Activated T-cell treated with anti-CD3 and anti-CD28 coated beads for 4 hours (primary cell): ENCODE data around the gene PRKCH.

Source experiments
- DNase-seq: peaks from one replicate; pipeline ENCODE4 v3.0.0-alpha.2; 2020

The PRKCH gene

DNA sequence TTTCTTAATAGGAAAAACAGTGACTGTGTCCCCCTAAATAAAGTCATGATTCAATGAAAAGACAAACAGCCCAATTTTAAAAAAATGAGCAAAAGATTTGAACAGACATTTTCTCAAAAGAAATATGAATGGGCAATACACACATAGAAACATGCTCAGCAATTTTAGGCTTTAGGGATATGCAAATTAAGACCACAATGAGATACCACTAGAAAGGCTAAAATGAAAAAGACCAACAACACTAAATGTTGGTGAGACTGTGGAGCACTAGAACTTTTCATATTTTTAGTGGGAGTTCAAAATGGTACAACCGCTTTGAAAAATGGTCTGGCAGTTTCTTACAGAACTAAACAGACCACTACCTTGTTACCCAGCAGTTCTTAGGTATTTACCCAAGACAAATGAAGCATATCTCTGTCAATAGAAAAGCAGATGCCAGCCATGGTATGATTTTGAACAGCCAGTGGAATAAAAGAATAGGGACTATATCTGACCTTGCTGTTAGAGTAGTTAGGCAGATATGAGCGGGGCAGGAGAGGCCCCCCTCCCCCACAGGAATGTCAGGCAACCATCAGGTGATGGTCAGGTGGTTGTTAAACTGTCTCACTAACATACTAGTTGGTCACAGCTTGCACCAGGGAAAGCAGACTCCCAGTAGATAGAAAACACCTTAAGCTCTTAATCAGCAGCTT is 108.8 kb downstream of the PRKCH start:
- no peak for DNase-seq

DNA sequence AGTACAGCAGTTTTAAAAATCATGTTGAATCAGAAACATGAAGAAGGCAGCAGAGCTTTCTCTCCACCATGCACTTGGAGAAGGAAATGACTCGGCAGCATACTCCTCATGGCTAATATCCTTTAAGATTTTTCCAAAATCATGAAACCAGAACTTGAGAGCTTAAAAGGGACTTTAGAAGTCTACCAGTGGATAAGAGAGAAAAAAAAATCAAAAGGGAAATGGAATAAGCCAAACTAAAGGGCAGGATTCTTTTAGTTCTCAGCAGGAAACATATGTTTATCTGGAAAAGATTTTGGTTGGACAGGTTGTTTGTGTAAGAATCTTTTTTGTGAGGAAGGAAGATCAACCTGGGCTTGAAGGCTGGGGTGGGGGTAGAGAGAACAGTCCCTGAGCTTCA is 111.8 kb downstream of the PRKCH start:
- DNase-seq, result no peak

DNA sequence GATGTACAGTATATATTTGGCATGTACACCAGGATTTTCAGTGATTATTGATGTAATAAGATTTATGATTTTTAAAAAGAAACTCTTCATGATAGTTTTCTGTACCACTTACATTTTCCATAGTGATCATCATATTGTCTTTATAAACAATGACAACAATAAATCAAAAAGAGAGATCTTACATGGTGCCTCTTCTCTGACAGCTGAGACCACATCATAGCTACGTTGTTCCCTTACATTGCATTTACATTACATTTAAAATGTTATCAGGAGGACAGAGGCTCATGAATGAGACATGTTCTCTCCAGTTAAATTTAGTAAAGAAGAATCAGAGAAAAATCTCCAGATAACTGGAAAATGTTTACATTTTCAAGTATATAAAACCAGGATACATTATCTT is 112.4 kb downstream of the PRKCH start:
- DNase-seq, result no peak

DNA sequence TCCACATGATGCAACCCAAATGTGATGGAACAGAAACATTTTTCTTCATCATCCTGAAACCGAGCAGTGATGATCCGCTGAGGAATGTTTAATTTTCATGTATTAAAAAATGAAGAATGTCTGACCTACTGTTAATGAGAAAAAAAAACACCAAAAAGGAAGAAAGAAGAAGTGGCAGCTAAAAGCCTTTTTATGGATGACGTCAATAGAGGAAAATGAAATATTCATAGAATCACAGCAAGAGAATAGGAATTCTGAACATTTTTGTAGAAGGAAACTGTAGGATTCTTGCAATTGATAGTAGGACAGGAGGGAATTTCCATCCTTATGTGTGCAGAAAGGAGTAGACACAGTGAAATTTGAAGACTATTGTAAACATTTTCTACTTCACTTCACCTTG is 112.9 kb downstream of the PRKCH start:
- DNase-seq, result no peak

DNA sequence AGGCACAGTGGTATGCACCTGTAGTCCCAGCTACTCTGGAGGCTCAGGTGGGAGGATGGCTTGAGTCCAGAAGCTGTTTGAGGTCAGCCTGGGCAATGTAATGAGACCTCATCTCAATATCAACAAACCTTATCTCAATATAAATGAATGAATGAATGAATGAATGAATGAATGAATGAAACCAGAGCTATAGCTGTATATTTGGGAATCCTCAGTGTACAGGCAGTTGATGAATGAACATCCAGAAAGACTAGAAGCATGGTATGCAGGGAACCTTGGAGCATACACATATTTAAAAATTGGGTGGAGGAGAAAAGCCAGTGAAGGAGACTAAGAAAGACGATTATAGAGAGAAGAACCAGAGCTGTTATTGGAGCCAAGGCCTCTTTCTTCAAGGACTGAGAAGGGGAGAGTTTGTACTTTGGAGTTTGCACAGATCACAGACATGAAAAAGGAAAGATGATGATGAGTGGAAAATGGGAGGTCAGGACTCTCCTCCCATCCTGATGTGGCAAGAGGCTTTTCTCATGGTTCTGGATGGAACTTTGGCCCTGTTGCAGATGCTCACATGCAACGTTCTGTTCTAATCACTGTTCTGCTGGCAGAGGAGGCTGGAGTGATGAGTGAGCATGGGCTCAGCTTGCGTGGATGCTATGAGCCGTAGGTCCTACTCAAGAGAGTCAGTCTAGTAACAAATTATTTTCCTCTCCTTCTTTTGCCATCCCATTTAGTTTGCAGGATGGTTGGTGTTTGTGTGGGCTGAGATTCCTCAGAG is 114.4 kb downstream of the PRKCH start:
- DNase-seq, result no peak

DNA sequence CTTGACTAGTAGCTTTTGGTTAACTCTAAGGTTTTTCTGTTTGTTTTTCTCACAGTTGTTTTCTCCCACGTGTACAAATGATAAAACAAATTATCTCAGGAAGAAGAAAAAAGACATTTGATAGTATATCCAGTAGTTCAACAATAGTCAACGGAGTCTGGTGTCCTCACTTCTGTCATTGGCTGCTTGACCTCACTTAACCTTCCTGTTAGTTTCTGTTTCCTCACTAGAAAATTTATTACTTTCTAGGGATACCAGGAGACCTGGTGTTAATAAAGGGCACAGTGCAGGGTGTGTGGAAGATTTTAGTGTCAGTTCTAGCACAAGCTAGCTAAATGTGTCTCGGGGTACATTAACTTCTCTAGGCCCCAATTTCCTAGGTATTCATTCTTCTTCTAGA is 116.0 kb downstream of the PRKCH start:
- DNase-seq, result no peak

DNA sequence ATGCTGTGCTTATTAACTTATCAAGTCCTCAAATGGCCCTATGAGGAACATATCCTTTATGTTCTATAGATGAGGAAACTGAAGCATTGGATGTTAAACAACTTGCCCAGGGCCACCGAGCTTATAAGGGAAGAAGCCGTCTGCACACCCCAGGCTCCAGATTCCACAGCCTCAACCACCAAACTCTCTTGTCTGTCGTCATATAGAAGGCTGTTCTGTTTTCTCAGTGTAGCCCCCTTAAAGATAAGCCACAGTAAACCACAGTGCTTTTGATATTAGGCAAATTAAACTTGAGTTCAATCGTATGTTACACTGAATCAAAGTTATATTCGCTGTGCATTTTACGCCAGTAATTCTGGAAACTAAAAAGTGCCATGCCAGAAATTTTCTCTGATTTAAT is 116.7 kb downstream of the PRKCH start:
- no peak for DNase-seq

DNA sequence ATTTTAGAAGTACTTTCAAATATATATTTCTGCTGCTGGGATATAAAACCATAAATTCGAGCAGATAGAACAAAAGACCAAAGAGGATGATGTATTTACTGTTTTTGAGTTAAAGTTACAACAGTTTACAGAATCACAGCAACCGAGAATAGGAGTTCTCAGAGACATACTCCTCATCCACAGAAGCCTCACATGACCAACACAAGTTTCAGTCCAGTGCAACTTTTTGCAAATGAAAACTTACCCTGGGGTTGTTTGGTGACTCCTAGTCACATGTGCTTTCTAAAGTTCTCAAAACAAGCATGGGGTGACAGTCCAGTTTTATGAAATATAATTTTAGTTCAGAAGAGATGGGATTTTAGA is 117.1 kb downstream of the PRKCH start:
- no peak for DNase-seq

DNA sequence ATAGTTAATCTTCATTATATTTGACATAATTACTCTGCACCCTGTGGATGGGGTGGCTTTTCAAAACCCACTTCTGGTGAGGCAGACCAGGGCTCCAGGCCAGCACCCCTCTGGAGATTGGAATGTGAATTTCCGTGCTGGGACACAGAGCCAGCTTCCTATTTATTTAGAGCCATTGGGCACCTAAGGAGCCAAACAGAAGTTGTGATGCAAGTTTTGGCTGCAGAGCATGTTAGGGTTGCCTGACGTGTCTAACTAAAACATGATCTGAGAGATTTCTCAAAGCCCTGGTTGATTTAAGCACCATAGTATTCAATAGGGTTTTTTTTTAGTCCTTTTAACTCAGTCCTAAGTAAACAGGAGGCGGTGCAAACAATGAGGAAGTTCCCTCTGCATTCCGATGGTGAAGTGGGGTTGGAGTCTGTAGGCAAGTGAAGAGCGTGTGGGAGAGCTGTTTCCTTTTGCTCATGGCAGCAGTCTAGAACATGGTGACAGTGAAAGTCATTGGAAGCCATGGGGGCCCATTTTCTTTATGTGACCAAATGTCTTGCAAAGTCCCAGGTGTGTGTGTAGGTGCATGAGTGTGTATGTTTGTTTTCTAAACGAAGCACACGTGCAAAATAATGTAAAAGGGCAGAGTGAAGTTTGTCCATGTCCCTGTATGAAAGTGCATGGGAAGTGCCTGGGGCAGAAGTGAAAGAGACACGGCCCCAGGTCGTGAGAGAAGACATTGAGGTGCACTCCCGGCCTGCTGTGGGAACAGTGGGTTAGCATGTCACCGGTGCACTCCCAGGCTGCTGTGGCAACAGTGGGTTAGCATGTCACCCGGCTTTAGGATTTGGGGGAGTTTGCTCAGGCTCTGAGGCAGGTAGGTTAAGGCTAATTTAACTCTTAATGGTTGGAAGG is 117.7 kb downstream of the PRKCH start:
- no peak for DNase-seq

DNA sequence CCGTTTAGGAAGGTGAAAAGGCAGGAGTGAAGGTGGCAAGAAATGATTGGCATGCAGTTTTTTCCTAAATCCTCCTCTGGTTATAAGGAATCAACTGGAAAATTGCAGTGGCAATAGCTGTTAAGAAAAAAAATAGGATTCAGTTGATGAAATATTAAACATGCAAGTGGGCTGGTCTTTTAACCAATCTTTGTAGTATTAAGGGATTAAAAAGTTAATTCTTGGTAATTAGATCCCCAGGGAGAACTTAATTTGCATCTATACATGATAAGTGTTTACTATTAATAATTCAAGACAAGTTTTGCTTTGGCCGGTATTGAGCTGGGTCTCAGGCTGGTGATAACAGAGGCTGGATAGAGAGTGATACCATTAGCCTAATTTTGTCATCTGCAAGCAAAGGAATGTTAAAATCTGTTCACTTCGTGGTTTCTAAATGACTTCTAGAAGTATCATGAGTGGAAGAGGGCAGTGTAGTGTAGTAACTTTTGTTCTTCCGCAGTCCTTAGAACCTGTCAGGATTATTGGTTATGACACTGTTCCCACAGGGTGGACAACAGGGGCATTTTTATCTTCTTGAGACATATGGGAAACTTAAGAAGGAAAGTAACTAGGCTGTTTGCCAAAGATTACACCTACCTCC is 118.5 kb downstream of the PRKCH start:
- no peak for DNase-seq

DNA sequence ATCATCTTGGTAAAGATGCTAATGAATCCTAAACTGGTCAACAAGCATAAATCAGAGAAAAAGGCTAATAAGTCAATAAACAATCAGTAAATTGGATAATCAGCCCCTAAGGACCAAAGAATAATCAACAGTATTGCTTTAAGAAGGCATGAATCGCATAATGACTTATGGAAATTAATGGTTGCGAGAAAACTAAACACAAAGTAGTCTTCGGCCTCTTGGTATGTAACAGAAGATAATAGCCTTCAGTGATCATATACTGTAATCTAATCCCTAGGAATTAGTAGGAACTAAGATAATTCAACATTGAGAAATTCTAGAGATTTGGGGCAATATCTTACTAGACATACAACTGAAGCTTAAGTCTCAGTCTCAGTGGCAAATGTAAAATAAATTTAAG is 122.1 kb downstream of the PRKCH start:
- no peak for DNase-seq

DNA sequence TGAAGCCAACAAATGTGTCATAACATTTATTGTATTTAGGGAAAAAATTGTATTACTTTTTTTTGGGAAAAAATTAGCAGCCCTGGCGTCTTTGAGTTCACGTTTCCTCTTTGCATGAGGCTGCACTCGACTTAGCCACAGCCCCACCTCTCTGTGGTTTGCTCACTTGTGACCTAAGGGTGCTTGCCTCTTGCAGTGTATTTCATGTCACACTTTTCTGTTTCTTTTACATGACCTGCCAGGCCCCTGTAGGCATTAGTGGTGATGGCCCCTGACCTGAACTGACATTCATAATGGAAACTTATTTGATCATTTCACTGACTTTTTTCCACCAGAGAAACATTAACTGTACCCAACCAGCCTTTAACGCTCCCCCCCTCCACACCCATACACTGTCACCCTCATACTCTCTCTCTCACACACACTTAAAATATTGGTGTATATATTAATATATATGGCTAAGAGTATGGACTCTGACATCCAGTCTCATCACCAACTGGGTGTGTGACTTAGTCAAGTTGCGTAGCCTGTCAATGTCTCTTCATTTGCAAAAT is 122.9 kb downstream of the PRKCH start:
- DNase-seq, result peak; percentile 47

DNA sequence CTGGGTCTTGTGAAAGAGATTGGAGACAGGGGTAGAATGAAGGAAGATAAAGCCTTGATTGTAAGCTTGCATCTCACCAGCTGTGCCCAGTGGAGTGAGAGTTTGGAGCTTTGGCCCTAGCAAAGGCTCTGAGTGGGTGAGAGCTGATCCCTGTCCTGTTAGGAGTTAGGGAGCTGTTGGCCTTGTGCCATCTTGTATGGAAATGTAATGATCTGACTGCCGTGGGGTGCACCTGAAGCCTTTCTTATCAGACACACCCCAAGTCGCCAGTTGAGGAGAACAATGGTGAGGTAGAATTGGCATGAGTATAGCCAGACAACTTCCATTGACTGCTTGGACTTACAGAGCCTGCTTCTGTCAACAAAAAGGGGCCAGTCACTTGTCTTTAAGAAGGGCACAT is 130.1 kb downstream of the PRKCH start:
- no peak for DNase-seq

DNA sequence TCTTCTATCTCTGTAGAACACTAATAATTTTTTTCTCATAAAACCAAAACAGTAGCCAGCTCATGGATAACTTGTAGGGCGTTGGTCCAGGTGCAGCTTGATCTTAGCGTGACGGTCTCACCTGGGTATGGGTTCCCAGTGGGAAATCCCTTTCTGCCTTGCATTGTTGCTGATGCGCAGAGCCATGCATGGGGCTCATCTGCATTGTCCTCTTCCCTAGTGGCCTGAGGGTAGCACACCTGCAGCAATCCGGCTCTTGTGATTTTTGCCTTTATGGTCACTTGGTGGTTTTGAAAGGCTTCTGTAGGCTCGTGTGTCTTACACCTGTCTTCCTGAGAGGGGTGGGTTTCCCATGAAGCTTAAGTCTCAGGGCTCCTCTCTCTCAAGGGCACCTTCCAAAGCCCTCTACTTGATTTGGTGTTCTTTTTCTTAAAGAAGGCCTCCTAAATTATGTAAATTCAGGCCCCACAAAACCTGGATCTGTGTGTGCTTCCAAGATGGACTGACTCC is 130.6 kb downstream of the PRKCH start:
- no peak for DNase-seq

DNA sequence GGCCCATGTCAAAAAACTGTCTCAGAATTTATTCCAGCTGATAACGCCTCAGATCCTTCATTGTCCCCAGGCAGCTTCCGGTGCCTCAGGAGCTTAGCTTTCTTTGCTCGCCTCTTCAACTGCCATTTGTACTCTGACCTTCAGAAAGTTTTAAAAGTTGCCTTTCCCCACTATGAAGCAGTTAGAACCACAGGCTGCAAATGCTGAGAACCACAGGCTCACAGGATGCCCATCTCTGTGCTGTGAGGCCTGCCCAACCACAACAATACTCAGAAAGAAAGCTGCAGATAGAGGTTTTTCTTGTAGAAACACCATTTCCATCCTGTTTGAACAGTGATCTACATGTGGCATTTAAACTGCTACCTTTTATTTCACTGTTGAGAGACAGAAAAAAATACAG is 131.1 kb downstream of the PRKCH start:
- DNase-seq, result no peak

DNA sequence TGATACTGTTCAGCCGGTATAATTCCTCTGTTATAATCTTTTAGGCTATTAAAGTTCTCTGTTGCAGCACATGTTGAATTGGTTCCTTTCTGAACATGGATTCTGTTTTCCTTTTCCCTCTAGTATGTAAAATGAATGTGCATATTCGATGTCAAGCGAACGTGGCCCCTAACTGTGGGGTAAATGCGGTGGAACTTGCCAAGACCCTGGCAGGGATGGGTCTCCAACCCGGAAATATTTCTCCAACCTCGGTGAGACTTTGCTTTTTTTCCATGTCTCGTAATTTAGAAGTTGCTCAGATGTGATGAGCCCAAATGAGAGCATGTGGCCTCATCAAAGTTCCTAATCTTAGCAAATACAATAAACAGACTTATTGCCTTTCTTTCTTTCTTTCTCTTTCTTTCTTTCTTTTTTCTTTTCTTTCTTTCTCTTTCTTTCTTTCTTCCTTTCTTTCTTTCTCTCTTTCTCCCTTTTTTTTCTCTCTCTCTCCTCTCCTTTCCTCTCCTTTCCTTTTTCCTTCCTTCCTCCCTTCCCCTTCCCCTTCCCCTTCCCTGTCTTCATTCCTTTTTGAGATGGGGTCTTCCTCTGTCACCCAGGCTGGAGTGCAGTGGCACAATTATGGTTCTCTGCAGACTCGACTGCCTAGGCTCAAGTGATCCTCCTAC is 131.9 kb downstream of the PRKCH start:
- DNase-seq, result no peak

DNA sequence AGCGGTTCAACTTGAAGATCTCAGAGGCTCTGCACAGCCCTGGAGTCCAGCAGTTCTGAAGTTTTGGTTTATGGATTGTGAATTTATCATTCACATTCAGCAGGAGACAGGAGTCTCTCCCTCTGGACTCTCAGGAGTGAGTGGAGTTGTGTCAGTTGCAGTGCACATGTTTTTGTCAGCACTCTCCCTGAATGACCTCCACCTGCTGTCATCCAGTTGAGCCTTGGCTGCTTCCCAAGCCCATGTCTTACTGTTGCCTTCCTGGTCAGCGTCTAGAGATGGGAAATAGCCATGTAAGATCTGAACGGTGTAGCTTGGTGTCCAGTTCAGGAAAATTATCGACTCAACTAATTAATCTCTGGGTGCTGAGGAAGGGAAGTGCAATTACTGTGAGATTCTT is 133.2 kb downstream of the PRKCH start:
- no peak for DNase-seq

DNA sequence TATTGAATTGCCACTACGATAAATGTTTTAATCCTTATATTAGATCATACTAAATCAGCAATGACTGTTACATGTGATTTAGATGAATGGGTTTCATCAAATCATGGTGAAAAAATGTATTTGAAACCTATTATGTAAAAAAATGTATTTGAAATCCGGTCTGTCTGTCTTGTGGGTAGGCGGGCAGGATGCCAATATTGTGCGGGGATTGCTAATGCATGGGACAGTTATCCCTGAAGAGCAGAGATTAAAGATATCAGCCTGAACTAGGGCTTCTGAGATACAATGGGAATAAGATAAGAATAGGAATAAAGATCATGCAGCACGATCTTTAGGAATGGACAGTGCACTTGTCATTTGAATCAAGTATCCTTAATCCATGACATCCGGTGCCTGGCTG is 134.0 kb downstream of the PRKCH start:
- DNase-seq, result no peak

DNA sequence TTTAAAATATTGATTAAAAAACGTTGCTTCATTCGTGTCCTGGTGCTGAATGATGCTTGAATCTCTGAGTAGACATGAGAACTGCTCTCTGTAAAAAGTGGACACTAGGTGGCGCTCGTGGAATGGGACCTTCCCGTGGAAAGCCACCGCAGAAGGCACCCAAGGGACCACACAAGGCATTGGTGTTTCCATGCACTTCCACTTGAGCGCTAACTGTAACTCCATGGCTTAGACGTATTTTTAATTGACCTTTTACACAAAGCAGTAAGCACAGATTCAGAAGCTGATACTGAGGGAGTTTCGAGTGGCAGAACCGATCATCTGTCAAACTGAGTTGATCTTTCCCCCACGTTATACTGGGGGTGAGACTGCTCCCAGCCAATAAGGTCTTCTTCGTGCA is 135.3 kb downstream of the PRKCH start:
- DNase-seq, result peak; percentile 83

DNA sequence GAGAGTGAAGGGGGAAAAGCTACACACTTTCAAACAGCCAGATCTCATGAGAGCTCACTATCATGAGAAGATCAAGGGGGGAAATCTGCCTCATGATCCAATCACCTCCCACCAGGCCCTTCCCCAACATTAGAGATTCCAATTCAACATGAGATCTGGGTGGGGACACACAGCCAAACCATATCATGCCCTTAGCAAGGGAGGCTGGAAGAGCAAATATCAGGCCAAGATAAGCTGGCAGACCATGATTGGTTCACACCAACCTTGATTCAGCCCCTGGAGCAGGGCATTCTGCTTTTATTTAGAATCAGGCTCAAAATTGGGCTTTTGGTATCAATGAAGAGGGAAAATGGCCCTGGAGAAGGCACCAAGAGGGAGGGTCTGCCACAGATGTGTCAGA is 137.4 kb downstream of the PRKCH start:
- no peak for DNase-seq

DNA sequence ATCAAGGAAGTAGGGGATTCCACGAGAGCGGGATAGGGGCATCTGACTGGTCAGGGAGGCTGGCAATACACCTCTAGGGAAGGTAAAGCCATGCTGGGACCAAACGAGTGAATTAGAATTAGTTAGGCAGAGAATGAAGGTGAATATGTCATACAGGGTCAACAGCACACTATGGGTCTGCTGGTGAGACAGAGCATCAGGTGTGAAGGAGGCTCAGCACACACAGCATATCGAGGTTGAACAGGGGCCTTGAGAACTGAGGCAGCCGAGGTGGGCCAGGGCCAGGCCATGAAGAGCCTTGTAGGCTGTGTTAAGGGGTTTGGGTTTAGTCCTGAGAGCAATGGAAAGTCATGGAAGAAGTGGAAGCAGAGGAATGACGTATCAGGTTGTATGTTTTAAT is 137.8 kb downstream of the PRKCH start:
- no peak for DNase-seq

DNA sequence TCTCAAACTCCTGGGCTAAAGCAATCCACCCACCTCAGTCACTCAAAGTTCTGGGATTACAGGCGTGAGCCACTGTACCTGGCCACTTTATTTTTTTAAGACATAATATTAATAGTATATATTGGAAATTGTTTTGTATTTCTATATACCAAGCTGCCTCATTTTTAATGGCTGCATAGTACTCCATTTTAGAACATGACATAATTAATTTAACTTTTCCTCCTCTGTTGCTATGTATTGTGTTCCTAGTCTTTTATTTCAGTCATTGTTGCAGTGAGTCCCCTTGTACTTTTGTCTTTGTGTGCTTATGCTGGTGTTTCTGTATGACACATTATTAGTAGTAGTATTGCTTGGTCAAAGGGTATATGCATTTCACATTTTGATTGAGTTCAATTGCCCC is 138.7 kb downstream of the PRKCH start:
- no peak for DNase-seq
